NB4 (cell line): Measurements from ENCODE around the gene CACNG5.

Experiments used
- DNase-seq: peaks from one replicate; pipeline ENCODE4 v3.0.0; 2010; ENCODE audit warnings: low read depth
- H3K4me3 ChIP-seq: one replicate; pipeline ENCODE4 v1.5.1; 2011; ENCODE audit warnings: mild to moderate bottlenecking, low read depth, low read length, moderate library complexity
- MYC ChIP-seq: IDR thresholded peaks from 2 replicates; pipeline ENCODE4 v1.6.1; 2011; ENCODE audit warnings: low read depth, low read length
- POLR2A ChIP-seq: IDR thresholded peaks from 2 replicates; pipeline ENCODE4 v1.6.1; 2011; ENCODE audit warnings: mild to moderate bottlenecking; ENCODE audit not compliant: insufficient read length; ENCODE audit errors: extremely low read depth
- TF ChIP-seq, protein P1 (sequence below): IDR thresholded peaks from 2 replicates; pipeline ENCODE4 v1.6.1; 2011; ENCODE audit warnings: low read depth, low read length
- TF ChIP-seq, protein P2 (sequence below): IDR thresholded peaks from one replicate; pipeline ENCODE4 v1.5.1; 2012; ENCODE audit warnings: low read depth, low read length

Gene CACNG5

GRCh38 chr17:66811683-66812054, 23.2 kb upstream of the CACNG5 start:
- DNase-seq = no peak
- TF ChIP-seq, protein P1, sequence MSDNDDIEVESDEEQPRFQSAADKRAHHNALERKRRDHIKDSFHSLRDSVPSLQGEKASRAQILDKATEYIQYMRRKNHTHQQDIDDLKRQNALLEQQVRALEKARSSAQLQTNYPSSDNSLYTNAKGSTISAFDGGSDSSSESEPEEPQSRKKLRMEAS = no peak
- TF ChIP-seq POLR2A (no peak), MYC (no peak)
- TF ChIP-seq, protein P2, sequence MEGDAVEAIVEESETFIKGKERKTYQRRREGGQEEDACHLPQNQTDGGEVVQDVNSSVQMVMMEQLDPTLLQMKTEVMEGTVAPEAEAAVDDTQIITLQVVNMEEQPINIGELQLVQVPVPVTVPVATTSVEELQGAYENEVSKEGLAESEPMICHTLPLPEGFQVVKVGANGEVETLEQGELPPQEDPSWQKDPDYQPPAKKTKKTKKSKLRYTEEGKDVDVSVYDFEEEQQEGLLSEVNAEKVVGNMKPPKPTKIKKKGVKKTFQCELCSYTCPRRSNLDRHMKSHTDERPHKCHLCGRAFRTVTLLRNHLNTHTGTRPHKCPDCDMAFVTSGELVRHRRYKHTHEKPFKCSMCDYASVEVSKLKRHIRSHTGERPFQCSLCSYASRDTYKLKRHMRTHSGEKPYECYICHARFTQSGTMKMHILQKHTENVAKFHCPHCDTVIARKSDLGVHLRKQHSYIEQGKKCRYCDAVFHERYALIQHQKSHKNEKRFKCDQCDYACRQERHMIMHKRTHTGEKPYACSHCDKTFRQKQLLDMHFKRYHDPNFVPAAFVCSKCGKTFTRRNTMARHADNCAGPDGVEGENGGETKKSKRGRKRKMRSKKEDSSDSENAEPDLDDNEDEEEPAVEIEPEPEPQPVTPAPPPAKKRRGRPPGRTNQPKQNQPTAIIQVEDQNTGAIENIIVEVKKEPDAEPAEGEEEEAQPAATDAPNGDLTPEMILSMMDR = no peak
- H3K4me3 ChIP-seq = no peak overlapping the region

GRCh38 chr17:66812571-66812970, 22.3 kb upstream of the CACNG5 start:
- DNase-seq = no peak
- H3K4me3 ChIP-seq = no peak overlapping the region
- TF ChIP-seq MYC = no peak
- no peak for TF ChIP-seq POLR2A
- TF ChIP-seq, protein P1 = no peak
- TF ChIP-seq, protein P2 = no peak

GRCh38 chr17:66813296-66813695, 21.6 kb upstream of the CACNG5 start:
- no peak for TF ChIP-seq MYC
- TF ChIP-seq, protein P2 = no peak
- no peak for TF ChIP-seq POLR2A
- TF ChIP-seq, protein P1 = no peak
- no peak for DNase-seq
- no peak overlapping the region for H3K4me3 ChIP-seq

- no peak for DNase-seq
- TF ChIP-seq, protein P1 = no peak
- TF ChIP-seq, protein P2 = no peak
- no peak for TF ChIP-seq MYC
- H3K4me3 ChIP-seq = no peak overlapping the region
Measured at GRCh38 chr17:66814026-66814425, 20.9 kb upstream of the CACNG5 start.

- TF ChIP-seq, protein P2 = no peak
- TF ChIP-seq POLR2A = no peak
- TF ChIP-seq, protein P1 = no peak
- no peak for TF ChIP-seq MYC
- DNase-seq = no peak
Measured at GRCh38 chr17:66814570-66814969, 20.3 kb upstream of the CACNG5 start.

GRCh38 chr17:66817750-66818149, 17.2 kb upstream of the CACNG5 start:
- TF ChIP-seq, protein P1 = no peak
- TF ChIP-seq POLR2A = no peak
- TF ChIP-seq MYC = no peak
- TF ChIP-seq, protein P2 = no peak
- no peak for DNase-seq
- no peak overlapping the region for H3K4me3 ChIP-seq

More at GRCh38 chr17:66814570-66814969, 20.3 kb upstream of the CACNG5 start:
- no peak overlapping the region for H3K4me3 ChIP-seq
